Measurements from ENCODE around the gene RNF169. TPM values are rescaled to one million over a fixed set of nuclear protein-coding genes. Genes with fewer than 3 reads are reported as not detected.

The RNF169 gene
- total and polyA plus RNA-seq, 9 of the 15 experiments (the other 6 are each of a cell fraction or from before 2014, with no cell fraction given) = 0.68 to 18.1 (median 10.1) TPM

DNA sequence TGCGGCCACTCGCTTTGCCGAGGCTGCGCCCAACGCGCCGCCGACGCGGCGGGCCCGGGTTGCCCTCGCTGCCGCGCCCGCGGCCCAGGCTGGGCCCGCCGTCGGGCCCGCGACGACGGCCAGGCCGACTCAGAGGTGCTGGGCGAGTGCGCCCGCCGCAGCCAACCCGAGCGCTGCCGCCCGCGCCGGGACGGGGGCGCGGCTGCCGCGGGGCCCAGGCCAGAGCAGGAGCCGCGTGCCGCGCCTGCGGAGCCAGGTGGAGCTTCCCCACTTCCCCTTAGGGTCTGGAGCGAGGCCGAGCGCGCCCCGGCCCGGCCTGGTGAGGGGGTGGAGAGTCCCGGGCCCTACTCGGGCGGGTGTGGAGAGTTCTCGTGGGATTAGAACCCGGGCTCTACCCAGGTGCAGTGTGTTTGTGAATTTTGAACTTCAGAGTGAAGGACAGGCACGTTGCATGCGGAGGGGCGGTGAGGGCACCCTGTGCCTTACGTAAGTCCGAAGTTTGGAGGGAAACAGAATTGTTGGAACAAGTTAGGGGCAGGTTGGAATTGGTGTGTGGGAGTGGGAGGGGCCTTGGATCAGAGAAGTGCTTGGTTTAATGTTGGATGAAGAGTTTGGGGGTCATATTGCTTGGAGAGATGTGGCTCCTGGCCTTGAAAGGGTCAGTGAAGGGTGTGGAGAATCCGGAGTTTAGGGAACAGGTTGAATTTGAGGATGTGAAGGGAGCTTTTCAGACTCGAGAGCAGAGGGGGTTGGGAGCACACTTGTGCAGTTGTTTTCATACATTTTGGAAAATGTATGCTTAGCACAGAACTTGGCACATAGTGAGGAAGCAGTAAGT is 697 bp downstream of the RNF169 start (continued):
- TF ChIP-seq, protein P1, sequence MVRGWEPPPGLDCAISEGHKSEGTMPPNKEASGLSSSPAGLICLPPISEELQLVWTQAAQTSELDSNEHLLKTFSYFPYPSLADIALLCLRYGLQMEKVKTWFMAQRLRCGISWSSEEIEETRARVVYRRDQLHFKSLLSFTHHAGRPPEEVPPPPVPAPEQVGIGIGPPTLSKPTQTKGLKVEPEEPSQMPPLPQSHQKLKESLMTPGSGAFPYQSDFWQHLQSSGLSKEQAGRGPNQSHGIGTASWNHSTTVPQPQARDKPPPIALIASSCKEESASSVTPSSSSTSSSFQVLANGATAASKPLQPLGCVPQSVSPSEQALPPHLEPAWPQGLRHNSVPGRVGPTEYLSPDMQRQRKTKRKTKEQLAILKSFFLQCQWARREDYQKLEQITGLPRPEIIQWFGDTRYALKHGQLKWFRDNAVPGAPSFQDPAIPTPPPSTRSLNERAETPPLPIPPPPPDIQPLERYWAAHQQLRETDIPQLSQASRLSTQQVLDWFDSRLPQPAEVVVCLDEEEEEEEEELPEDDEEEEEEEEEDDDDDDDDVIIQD (CRISPR knock-in tag; IDR thresholded peaks at IDR 0.05) = no peak
- TF ChIP-seq SRSF3 (IDR thresholded peaks at IDR 0.05; ENCODE audit: insufficient read depth, low read length) (no peak), JUND (IDR thresholded peaks at IDR 0.05; ENCODE audit: borderline replicate concordance, low read depth, low read length) (no peak), JUND (tag; IDR thresholded peaks at IDR 0.05; ENCODE audit: borderline replicate concordance, low read depth, low read length) (no peak), ESRRA (IDR thresholded peaks at IDR 0.05; ENCODE audit: borderline replicate concordance, low read depth) (no peak), CREBBP (IDR thresholded peaks at IDR 0.05; ENCODE audit: low read depth, low read length) (no peak), NELFE (IDR thresholded peaks at IDR 0.05; ENCODE audit: insufficient read depth, insufficient read length) (no peak), IRF2 (CRISPR knock-in tag; IDR thresholded peaks at IDR 0.05) (no peak), ZNF695 (CRISPR knock-in tag; IDR thresholded peaks at IDR 0.05) (no peak), ZNF316 (IDR thresholded peaks at IDR 0.05) (no peak), SMARCC2 (IDR thresholded peaks at IDR 0.05; ENCODE audit: low read depth) (no peak), KDM1A (IDR thresholded peaks at IDR 0.05) (no peak), E2F6 (IDR thresholded peaks at IDR 0.05; ENCODE audit: borderline replicate concordance in 1 of 2, extremely low read depth in 1 of 2, insufficient read depth in 1 of 2, insufficient read length in 1 of 2, low read depth in 1 of 2, low read length in 1 of 2, poor library complexity in 1 of 2, severe bottlenecking in 1 of 2) (peak; percentile 89 to 99), HEY1 (CRISPR knock-in tag; IDR thresholded peaks at IDR 0.05; ENCODE audit: borderline replicate concordance) (no peak), RBFOX2 (IDR thresholded peaks at IDR 0.05; ENCODE audit: low read depth, low read length) (peak; percentile 74), ZNF717 (CRISPR knock-in tag; IDR thresholded peaks at IDR 0.05) (no peak), NCOA4 (IDR thresholded peaks at IDR 0.05; ENCODE audit: partially characterized antibody) (no peak), USF2 (CRISPR knock-in tag; IDR thresholded peaks at IDR 0.05) (no peak), PHF20 (IDR thresholded peaks at IDR 0.05; ENCODE audit: partially characterized antibody) (no peak), ZNF224 (CRISPR knock-in tag; IDR thresholded peaks at IDR 0.05) (no peak), ZFP36 (IDR thresholded peaks at IDR 0.05; ENCODE audit: low read depth, low read length, partially characterized antibody) (no peak), CGGBP1 (CRISPR knock-in tag; IDR thresholded peaks at IDR 0.05) (no peak), GATAD2A (IDR thresholded peaks at IDR 0.05) (no peak), HNRNPLL (IDR thresholded peaks at IDR 0.05; ENCODE audit: low read depth, low read length, poor library complexity, severe bottlenecking) (no peak), FOXA1 (IDR thresholded peaks at IDR 0.05; ENCODE audit: borderline replicate concordance) (no peak), MECOM (CRISPR knock-in tag; IDR thresholded peaks at IDR 0.05) (no peak)

Measured in K562 (cell line).